HG03196 (cell line): ENCODE data around the gene SNAPC3.
A peak's percentile ranks its signal among the peaks of the same experiment; 100 is the strongest.
"Not testable (repeated sequence)": the region's sequence is repeated elsewhere in the genome, so short reads cannot be mapped to it uniquely, and the experiment has no call there.

Source experiments
- ATAC-seq: cut with Tn5 transposase; IDR thresholded peaks from one replicate; pipeline ENCODE4 v1.9.1; 2021; ENCODE audit not compliant: unreplicated experiment

Gene SNAPC3

DNA sequence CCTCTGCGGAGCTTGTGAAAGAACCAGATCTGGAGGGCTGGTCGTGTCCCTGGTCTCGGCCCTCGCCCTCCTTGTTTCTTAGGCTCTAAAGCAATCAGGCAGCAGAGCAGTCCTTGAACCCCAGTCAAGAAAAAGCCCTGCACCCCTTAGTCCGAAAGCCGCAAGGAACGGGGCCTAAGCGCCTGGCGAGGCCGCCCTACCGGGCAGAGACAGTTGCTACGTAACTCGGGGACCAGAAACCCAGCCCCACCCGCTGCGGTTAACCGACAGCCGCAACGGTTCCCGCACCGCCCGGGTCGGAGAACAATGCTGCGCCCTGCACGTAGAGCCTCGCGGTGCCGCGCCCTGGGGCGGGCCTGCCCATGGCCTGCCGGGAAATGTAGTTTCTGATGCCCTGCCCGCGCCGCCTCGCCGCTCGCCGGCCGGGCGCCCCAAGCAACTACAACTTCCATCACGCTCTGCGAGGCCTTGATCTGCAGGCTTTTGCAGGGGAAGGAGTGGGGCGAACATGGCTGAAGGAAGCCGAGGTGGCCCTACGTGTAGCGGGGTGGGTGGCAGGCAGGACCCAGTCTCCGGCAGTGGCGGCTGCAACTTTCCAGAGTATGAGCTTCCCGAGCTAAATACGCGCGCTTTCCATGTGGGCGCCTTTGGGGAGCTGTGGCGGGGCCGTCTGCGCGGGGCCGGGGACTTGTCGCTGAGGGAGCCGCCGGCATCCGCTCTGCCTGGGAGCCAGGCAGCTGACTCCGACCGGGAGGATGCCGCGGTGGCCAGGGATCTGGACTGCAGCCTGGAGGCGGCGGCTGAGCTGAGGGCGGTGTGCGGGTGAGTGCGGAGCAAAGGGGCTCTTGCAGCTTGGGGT, at the start of gene SNAPC3:
Gene SNAPC3 (plus strand): TSS at position 505 of the 859 bp plus-strand sequence. CDS start 4 bp downstream, at position 509.
- peak; percentile 98 for ATAC-seq

DNA sequence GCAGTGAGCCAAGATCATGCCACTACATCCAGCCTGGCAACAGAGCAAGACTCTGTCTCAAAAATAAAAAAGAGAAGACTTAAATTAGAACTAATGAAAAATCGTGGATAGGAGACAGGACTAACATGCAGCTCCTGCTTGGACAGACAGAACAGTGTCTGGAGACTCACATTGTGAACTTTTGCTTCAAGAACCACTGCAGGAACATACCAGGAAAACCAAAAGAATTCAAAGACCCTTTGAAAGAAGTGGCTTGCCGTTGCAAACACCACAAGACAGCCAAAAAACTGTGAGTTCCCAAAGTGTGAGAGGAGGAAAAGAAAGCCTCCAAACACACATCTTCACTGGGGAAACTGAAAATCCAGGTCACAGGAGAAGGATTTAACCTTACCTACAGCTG, 48.8 kb upstream of the SNAPC3 start:
- ATAC-seq = no peak

DNA sequence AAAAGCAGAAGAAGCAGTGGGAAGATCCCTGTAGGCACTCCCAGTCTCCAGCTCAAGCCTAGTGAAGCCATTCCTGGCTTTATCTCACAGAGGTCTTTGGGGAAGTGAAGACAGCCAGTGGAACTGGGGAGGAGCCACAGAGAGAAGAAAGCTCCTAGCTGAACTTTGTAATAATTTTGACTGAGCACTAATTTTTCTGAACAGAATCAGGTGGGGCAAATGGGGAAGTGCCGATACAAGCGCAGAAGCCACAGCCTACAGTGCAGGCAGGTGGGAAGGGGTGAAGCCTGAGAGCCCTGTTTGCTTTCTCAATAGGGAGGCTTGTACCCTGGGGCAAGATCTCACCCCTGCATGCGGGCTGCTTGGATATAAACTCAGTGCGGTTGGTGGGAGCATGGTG, 48.4 kb upstream of the SNAPC3 start:
- ATAC-seq = no peak

DNA sequence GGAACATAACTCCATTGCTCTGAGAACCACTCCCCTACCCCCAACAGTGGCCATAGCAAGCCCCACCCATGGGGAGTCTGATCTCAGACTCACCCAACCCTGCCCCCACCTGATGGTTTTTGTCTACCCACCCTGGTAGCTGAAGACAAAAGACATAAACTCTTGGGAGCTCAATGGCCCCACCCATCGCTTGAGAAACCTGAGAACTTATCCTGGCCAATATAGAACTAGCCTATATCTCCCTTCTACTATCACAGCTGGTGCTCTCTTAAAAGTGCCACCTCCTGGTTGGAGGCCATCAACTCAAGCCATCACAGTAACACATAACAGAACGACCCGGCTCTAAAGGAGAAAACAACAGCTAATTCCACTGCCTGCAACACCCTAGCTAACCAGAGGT, 47.9 kb upstream of the SNAPC3 start:
- ATAC-seq = no peak

DNA sequence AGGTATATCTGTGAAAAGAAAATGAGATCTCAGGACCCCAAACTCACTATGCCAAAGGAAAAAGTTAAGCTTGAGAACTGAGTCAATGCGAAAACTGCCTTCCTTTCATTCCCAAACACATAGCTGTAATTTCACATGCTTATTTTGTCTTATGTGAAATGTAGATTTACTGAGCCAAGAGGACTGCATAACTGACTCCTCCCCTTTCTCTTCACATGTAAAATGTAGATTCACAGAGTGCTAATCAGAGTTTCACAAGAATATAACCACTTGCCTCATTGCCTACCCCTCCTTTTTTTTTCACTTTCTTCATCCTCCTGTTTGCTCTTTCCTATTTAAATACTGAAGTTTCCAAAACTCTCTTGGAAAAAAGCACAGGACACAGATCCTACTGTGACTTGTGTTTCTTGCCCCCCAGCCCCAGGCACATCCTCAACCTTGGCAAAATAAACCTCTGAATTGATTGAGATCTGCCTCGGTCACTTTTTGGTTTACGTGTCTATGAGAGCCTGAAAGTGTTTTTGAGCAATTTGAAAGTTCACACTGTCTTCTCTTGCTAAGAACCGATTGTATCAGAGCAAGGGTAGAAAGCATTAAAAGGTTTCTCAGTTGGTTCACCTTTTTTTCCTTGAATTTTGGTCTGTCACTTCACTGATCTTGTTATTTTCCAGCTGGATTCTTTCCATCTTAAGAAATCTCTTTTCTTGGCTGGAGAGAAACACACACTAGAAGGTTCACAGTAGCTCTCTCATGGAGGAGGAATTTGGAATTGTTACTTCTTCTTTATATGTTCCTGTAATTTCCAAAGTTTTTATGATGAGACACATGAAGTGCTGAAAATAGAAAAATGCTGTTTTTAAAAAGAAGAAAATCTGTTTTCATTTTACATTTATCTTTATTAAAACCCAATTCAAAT, 44.8 kb upstream of the SNAPC3 start:
- no peak for ATAC-seq

DNA sequence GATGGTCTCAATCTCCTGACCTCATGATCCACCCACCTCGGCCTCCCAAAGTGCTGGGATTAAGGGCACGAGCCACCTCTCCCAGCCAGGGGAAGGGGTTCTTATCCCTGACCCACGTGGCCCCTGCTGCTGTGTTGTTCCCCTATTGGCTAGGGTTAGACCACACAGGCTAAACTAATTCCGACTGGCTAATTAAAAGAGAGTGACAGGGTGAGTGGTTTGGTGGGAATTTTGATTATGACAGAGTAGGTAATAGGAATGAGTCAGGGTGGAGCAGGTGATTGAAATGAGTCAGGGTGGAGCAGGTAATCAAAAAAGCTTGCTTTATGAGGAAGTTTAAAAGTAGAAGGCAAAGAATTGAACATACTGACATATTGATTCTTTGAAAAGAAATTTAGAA, 43.4 kb upstream of the SNAPC3 start:
- not testable (repeated sequence) for ATAC-seq

DNA sequence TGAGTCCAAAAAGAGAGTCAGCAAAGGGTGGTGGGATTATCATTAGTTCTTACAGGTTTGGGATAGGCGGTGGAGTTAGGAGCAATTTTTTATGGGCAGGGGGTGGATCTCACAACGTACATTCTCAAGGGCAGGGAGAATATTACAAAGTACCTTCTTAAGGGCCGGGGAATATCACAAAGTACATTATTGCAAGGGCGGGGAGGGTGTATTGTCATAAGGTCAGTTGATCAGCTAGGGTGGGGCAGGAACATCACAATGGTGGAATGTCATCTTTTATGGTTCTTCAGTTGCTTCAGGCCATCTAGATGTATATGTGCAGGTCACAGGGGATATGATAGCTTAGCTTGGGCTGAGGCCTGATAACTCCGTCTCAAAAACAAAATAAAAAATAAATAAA, 42.8 kb upstream of the SNAPC3 start:
- ATAC-seq = not testable (repeated sequence)

DNA sequence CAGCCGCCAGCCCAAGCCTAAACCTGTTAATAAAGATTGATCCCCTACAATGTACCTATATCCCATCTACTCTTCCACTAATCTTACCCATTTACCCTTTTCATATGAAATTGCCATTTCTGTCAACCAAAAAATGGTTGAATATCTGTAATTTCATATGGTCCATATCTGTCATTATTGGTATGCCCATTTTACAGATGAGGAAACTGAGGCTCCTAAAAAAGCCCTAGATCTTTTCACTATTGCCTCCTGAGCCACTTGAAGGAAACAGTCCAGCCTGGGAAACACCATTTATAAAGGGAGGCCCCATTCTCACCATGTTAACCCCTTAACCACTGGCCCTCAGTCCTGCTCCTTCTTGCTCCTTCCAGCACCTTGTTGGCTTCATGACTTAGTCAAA, 41.2 kb upstream of the SNAPC3 start:
- no peak for ATAC-seq

DNA sequence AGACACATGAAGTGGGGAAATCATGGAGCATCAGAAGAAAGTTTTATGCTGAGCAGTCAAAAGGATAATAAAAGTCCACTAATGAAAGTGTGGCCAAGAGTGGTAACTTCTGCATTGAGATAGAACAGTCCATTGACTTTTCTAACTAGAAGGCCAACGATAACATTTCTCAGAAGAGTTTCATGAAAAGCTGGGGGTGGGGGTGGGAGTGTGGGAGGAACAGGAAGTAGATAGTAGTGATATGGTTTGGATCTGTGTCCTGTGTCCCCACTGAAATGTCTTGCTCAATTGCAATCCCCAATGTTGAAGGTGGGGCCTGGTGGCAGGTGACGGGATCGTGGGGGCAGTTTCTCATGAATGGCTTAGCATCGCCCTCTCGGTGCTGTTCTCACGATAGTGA, 36.2 kb upstream of the SNAPC3 start:
- ATAC-seq = no peak

DNA sequence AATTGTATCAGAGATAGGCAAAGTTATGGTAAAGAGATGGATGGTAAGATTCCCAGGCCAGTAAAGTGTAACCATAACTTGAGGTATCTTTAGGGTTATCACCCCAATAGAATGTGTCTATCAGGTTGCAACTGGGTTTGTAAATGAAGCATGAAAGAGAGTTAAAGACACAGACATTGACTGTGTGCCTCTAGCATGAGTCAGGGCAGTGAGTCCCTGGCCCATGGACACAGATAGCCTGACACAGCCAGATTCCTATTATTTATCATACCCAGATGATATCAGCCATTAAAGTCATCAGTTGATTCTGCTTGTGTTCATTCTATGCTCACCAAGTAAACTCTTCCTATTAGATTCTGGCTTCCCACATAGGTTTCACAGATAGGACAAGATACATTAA, 33.5 kb upstream of the SNAPC3 start:
- ATAC-seq = no peak

DNA sequence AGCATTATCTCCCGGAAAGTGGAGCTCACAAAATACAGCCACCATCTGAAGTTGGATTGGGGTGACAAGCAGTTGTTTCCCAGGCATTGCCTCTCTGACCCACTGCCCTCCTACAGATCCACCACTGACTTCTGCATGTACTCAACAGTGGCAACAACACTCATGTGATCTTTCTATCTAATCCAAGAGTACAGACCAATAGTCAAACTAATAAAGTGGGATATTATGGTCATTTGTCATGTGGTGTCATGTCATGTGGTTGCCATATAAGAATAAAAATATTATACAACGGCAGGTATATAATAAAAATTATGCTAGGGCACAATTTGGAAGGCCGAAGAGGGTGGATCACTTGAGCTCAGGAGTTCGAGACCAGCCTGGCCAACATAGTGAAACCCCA, 33.0 kb upstream of the SNAPC3 start:
- ATAC-seq = no peak

DNA sequence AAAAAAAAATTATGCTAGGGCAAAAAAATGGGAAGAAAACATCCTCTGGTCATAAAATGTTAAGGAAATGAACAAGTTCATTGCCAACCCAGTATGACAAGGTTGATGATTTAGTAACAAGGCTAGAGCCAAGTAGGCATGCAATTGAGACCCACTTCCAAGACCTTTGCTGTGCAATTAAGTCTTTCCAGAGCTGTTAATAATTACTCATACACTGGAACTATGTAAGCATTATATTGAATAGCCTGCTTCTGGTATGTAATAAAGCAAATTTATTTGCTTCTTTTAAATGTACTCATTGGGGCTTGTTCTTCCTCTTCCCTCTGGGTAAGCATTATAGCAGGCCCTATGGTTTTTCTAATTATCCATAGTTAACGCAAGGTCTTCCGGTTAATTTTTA, 32.5 kb upstream of the SNAPC3 start:
- ATAC-seq = no peak

DNA sequence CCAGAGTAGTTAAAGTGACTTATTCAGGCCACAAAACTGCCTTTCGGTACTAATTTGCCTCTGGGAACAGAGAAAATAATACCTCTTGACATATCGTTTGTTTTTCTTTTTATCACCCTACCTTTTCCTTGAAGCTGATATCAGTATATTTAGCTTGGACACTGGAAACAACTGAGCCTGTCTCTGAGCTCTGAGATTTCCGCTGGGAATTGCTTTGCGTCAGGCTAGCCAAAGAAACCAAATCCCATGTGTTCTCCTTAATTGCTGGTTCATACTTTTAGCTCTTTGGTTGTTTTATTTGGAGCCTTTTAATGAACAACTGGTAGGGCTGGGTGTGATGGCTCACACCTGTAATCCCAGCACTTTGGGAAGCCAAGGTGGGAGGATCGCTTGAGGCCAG, 30.3 kb upstream of the SNAPC3 start:
- no peak for ATAC-seq

DNA sequence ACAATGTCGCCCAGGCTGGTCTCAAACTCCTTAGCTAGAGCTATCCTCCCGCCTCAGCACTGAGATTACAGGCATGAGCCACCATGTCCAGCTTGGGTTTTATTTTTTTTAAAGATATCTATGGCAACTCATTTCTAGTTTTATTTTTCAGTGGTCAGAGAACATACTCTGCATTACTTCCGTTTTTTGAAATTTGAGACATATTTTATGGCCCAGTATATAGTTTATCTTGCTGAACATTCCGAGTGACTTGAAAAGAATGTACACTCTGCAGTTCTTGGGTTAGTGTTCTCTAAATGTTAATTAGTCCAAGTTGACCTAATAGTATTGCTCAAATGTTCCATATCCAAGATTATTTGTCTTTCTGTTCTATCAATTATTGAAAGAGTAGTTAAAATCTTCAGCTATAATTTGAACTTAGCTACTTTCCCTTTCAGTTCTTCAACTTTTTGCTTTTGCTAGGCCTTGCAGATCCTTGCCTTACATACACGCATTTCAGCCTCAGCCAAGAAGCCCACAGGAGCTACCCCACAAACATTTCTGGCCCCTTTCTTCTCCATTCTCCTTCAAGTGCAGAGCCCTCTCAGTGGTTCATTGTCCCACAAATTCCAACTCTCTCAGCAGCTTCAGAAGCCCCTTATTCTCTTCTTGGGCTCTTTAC, 22.3 kb upstream of the SNAPC3 start:
- no peak for ATAC-seq

DNA sequence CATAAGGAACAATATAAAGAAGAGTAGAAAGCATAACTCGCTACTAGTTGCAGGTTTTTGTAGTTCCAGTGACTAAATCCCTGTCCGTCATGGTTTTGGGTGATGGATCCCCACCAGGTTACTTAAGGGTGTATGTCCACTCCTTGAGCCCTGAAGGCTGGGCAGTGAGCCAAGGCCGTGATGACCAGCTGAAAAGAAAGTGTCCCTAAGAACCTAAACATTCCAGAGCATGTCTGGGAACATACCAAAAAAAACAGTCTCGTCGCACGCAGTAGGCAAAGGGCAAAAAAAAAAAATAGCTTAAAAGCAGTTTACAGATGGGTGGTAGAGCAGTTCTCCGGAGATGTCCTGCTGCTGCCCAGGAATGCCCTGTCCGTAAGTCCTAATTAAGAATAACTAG, 21.4 kb upstream of the SNAPC3 start:
- no peak for ATAC-seq

DNA sequence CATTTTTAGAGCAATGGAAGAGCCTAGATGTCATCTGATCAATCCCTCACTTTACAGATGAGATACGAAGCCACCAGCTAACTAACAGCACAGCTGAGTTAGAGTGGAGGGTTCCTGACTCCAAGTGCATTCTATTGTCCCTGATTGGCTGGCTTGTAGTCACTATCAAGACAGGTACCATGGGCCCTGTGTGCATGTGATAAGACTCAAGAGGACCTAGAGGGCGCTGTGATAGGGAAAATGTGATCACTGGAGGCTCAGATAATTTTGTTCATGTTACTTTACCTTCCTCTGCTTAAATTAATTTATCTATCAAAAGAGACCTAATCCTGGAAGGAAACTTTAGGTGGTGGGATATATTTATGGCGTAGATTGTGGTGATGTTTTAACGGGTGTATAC, 19.5 kb upstream of the SNAPC3 start:
- ATAC-seq = no peak

DNA sequence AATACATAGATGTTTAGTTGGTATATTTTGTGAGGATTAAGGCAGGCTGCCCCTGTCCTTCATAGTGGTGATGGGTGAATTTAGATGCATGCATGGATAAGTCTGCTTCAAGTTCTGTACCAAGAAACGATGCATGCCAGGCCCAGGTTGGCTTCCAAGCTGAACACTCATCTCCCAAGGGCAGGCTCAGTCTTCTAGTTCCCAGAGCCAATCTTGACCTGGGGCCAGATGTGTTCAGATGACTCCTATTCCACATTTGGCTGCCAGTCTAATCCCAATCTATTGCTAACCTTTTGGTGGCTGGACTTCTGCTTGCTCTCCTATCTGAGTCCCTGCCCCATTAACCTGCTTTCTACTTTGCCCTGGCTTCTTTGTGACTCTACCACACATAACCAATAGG, 18.5 kb upstream of the SNAPC3 start:
- ATAC-seq = no peak

DNA sequence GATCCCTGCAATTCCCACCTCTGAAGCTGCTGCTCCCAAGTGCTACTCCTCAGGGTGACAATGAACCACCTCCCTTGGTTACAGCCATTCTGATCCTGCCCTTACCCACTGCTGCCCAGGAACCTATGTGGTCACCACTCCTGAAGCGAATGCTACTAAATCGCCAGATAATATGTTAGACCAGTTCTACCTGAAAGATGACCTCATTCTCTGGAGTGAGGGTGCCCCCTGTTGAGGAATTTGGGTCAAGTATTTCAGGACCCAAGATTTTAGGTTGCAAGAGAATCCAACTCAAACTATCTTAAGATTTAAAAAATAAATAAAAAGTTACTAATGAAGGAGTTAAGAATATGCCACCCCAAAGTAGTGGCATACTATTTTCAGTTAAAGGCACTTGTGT, 5.8 kb upstream of the SNAPC3 start:
- no peak for ATAC-seq

DNA sequence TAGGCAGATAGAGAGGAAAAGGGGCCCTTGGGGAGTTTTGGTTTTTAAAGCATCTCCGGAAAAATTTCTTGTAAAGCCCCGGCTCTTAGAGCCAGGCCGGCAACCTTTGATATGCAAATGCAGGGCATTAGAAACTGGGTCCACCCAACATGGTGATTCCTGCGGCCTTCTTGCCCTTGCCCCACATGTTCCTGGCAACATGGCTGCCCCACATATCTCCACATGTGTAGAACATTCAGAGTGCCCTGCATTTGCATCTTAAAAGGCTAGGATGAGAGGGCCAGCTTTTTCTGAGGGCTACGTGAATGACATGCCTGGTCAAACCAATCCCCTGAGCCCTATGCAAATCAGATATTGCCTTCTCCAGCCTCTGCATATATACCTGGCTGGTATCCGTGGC, 5.0 kb upstream of the SNAPC3 start:
- no peak for ATAC-seq

DNA sequence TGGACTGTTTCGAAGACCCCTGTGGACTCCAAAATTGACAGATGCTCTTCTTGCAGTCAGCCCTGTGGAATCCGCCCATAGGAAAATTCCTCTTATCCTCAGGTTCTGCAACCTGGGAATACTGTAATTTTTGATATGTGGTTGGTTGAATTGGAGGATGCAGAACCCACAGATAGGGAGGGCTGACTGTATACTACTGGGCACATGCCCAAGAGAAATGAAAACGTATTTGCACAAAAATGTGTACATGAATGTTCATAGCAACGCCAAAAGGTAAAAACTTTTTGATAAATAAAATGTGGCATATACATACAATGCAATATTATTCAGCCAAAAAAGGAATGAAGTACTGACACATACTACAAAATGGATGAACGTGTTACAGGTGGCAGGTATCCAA, 1.9 kb upstream of the SNAPC3 start:
- no peak for ATAC-seq

DNA sequence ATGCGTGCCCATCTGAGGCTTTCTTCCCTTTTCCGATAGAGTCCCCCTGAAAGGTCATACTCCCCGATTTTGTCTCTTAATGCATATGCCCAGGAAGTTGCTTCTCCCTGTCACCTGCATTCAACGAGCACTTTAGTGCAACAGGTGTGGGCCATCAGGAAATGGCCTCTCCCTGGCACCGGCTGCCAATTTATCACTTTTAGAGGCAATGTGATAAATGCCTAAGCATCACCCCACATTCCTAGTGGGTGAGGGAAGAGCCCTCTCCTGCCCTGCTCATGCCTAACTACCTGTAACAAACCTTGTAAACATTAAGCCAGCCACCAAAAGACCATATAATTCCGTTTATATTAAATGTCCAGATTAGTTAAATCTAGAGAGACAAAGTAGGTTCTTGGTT, 1.1 kb upstream of the SNAPC3 start:
- ATAC-seq = no peak

DNA sequence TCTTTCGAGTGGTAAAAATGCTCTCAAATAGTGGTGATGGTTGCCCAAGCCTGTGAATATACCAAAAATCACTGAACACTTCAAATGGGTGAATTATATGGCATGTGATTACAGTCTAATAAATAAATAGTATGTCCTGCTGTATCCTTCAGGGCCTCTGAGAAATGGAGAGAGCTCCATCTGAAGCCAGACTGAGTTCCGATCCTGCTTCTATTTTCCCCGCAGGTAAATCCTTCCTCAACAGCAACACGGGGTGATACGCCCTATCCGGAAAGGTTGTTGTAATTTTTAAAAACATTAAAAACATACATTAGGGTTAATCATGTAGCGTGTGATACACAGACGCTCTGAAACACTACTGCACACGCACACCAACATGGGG, 695 bp upstream of the SNAPC3 start:
- ATAC-seq = no peak
